Measurements from ENCODE around the gene GAL3ST2.

Gene GAL3ST2

DNA sequence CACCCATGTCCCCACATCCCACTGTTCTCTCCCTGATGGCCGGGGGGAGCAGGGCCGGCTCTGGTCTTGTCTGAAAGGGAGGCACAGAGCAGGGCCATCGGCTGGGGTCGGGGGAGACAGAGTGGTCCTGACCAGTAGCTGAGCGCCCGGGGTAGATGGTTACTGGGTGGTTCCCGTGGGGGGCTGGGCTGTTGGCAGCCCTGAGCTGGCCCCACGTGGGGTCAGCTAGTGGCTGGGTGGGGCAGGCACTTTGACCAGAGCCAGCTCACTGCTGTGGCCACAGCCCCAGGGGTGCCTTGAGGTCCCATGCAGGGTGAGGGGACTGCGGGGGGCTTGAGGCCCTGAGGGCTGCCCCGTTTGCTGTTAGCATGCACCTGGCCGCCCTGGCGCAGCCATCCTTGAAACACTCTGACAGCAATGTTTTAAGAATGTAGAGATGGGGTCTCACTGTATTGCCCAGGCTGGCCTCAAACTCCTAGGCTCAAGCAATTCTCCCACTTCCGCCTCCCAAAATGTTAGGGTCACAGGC lies 20.1 kb downstream of the GAL3ST2 start:
- Histone ChIP-seq H3K4me3 (ENCODE audit: low read length) (no peak overlapping the region), H3K79me2 (ENCODE audit: control insufficient read depth, low read length) (no peaks in the 10 kb centered on the region), H4K20me1 (ENCODE audit: control insufficient read depth, insufficient read depth, low read depth, low read length) (no peaks in the 10 kb centered on the region), H3K27me3 (ENCODE audit: control insufficient read depth, low read length) (no peaks in the 10 kb centered on the region), H3K36me3 (ENCODE audit: control insufficient read depth, low read length) (no peaks in the 10 kb centered on the region), H3K4me1 (ENCODE audit: control insufficient read depth, low read length) (no peaks in the 10 kb centered on the region), H3K4me2 (ENCODE audit: low read length) (no peak overlapping the region), H3F3A (ENCODE audit: control insufficient read depth, insufficient read depth) (no peaks in the 10 kb centered on the region), H3K9me2 (replicated peaks; ENCODE audit: control insufficient read depth, low read length) (no peaks in the 10 kb centered on the region), H3K27ac (ENCODE audit: low read depth, low read length) (no peak overlapping the region), H3K9me3 (ENCODE audit: control insufficient read depth, insufficient read depth, low read length) (no peaks in the 10 kb centered on the region)
- TF ChIP-seq EZH2phosphoT487 (IDR thresholded peaks at IDR 0.05; ENCODE audit: borderline replicate concordance, low read length) (no peak), CTCF (IDR thresholded peaks at IDR 0.05; ENCODE audit: low read depth, low read length, poor library complexity, severe bottlenecking) (no peak)

GRCh38 chr2:241797441-241798080 lies 20.9 kb downstream of the GAL3ST2 start:
- Histone ChIP-seq H3K9me2 (replicated peaks; ENCODE audit: control insufficient read depth, low read length) (no peaks in the 10 kb centered on the region), H3K79me2 (ENCODE audit: control insufficient read depth, low read length) (no peaks in the 10 kb centered on the region), H3K9me3 (ENCODE audit: control insufficient read depth, insufficient read depth, low read length) (no peaks in the 10 kb centered on the region), H4K20me1 (ENCODE audit: control insufficient read depth, insufficient read depth, low read depth, low read length) (no peaks in the 10 kb centered on the region), H3K27me3 (ENCODE audit: control insufficient read depth, low read length) (no peaks in the 10 kb centered on the region), H3K36me3 (ENCODE audit: control insufficient read depth, low read length) (no peaks in the 10 kb centered on the region), H3K4me2 (ENCODE audit: low read length) (no peak overlapping the region), H3F3A (ENCODE audit: control insufficient read depth, insufficient read depth) (no peaks in the 10 kb centered on the region), H3K27ac (ENCODE audit: low read depth, low read length) (no peak overlapping the region), H3K4me1 (ENCODE audit: control insufficient read depth, low read length) (no peaks in the 10 kb centered on the region), H3K4me3 (ENCODE audit: low read length) (no peak overlapping the region)
- TF ChIP-seq EZH2phosphoT487 (IDR thresholded peaks at IDR 0.05; ENCODE audit: borderline replicate concordance, low read length) (no peak), CTCF (IDR thresholded peaks at IDR 0.05; ENCODE audit: low read depth, low read length, poor library complexity, severe bottlenecking) (no peak)

DNA sequence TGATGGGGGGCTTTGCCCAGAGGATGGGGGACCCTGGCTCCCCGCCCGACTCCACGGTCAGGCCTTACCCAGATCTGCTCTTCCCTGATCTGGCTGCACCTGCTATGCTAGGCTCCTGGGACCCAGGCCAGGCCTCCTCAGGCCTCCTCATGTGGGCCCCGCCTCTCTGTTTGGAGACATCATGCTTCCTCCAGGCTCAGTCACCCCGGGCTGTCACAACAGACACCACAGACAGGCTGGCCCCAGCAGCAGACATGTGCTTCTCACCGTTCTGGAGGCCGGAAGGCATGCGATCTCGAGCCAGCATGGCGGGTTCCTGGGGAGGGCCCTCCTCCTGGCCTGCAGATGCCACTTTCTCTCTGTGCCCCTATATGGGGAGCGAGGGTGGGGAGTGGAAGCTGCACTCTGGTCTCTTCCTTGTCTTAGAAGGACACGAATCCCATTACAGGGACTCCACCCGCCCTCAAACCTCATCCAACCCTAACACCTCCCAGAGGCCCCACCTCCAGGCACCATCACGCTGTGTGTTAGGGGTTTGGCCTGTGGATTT lies 21.5 kb downstream of the GAL3ST2 start:
- Histone ChIP-seq H3K4me1 (ENCODE audit: control insufficient read depth, low read length) (no peaks in the 10 kb centered on the region), H3K27ac (ENCODE audit: low read depth, low read length) (no peak overlapping the region)

More for the DNA sequence above, 21.5 kb downstream of the GAL3ST2 start:
- H3K79me2 ChIP-seq (ENCODE audit: control insufficient read depth, low read length): no peaks in the 10 kb centered on the region
- H3K27me3 ChIP-seq (ENCODE audit: control insufficient read depth, low read length): peaks cover 2% of the 10 kb centered on the region
- H3F3A ChIP-seq (ENCODE audit: control insufficient read depth, insufficient read depth): no peaks in the 10 kb centered on the region
- no peaks in the 10 kb centered on the region for H3K9me3 ChIP-seq (ENCODE audit: control insufficient read depth, insufficient read depth, low read length)
- no peak overlapping the region for H3K4me3 ChIP-seq (ENCODE audit: low read length)
- H3K36me3 ChIP-seq (ENCODE audit: control insufficient read depth, low read length): no peaks in the 10 kb centered on the region
- H3K4me2 ChIP-seq (ENCODE audit: low read length): no peak overlapping the region
- TF ChIP-seq EZH2phosphoT487 (IDR thresholded peaks at IDR 0.05; ENCODE audit: borderline replicate concordance, low read length): no peak
- TF ChIP-seq CTCF (IDR thresholded peaks at IDR 0.05; ENCODE audit: low read depth, low read length, poor library complexity, severe bottlenecking): no peak
- no peaks in the 10 kb centered on the region for H3K9me2 ChIP-seq (replicated peaks; ENCODE audit: control insufficient read depth, low read length)
- H4K20me1 ChIP-seq (ENCODE audit: control insufficient read depth, insufficient read depth, low read depth, low read length): no peaks in the 10 kb centered on the region

Data from DOHH2 (cell line).